Endothelial cell of umbilical vein (primary cell): ENCODE data around the gene NT5C3A.

Experiments
- CTCF ChIP-seq, 2 donors: IDR thresholded peaks; 1 replicate in 1 of 2; 2 replicates in 1 of 2; pipeline ENCODE4 v1.5.1; 2011; ENCODE audit warnings: low read length in 2 of 2, mild to moderate bottlenecking in 2 of 2, moderate library complexity in 2 of 2, control low read depth in 1 of 2, inconsistent platforms in 1 of 2, low read depth in 1 of 2; ENCODE audit not compliant: insufficient read depth in 1 of 2; ENCODE audit errors: extremely low read depth in 1 of 2
- EZH2 ChIP-seq: IDR thresholded peaks from 2 replicates; pipeline ENCODE4 v1.6.1; 2012; ENCODE audit warnings: borderline replicate concordance, low read depth, mild to moderate bottlenecking, moderate library complexity, low read length, inconsistent platforms; ENCODE audit not compliant: severe bottlenecking
- JUN ChIP-seq: IDR thresholded peaks from 2 replicates; pipeline ENCODE4 v1.6.1; 2011; ENCODE audit warnings: borderline replicate concordance, low read depth; ENCODE audit not compliant: insufficient read length, insufficient read depth

GRCh38 chr7:33055158-33055557, 7.4 kb downstream of the NT5C3A start:
- TF ChIP-seq JUN = no peak
- no peak for TF ChIP-seq CTCF (IDR thresholded peaks at IDR 0.05; ENCODE audit: extremely low read depth in 1 of 2, insufficient read depth in 1 of 2, low read depth in 1 of 2, low read length in 2 of 2)
- no peak for TF ChIP-seq EZH2
